ENCODE data around the gene RGR. TPM values are rescaled to one million over a fixed set of nuclear protein-coding genes. Genes with fewer than 3 reads are reported as not detected.

The RGR gene
- total RNA-seq, 1 experiment from 2014 or later, result not detected

GRCh38 chr10:84294766-84295447, 50.1 kb downstream of the RGR start:
- ATAC-seq (no peak), DNase-seq (ENCODE audit: low read depth, low spot score) (no peak)
- intact Hi-C loops (cut with micrococcal nuclease; ENCODE audit: unreplicated experiment), result no loop called here
- Histone ChIP-seq H3K9me3 (ENCODE audit: control insufficient read depth, insufficient read depth, low read depth, low read length) (no peaks in the 10 kb centered on the region), H3K27ac (ENCODE audit: low read length) (no peak overlapping the region), H3K27me3 (ENCODE audit: control insufficient read depth, insufficient read depth, low read length) (peaks cover 3% of the 10 kb centered on the region; the same call in 1 of the 2 replicates), H3K4me1 (ENCODE audit: control insufficient read depth, insufficient read depth, low read length) (no peaks in the 10 kb centered on the region), H3K36me3 (ENCODE audit: control insufficient read depth, insufficient read depth, low read length) (no peaks in the 10 kb centered on the region), H3K4me3 (ENCODE audit: low read depth in 2 of 2, low read length in 2 of 2) (no peak overlapping the region)
- CTCF ChIA-PET, result no interaction called here
- in situ Hi-C loops (cut with HindIII; ENCODE audit: low pct_unique_long_range_greater_than_20kb, low sequenced_read_pairs), result no loop called here
- no peak for TF ChIP-seq CTCF (IDR thresholded peaks at IDR 0.05)
- no peak for TF ChIP-seq TCF7L2 (IDR thresholded peaks at IDR 0.05; ENCODE audit: low read depth, low read length)
- TF ChIP-seq SIN3A (IDR thresholded peaks at IDR 0.05; ENCODE audit: borderline replicate concordance, insufficient read depth, low read depth, low read length), result no peak
- no peak for TF ChIP-seq REST (IDR thresholded peaks at IDR 0.05; ENCODE audit: insufficient read depth in 1 of 2, low read depth in 2 of 2, low read length in 1 of 2)
- no peak for TF ChIP-seq POLR2AphosphoS5 (IDR thresholded peaks at IDR 0.05; ENCODE audit: low read depth, low read length)
- BruUV-seq (replicated peaks), result no TSS peak
- POLR2A ChIA-PET, result interaction anchor here (0.6 kb wide), 1 partner anchor 16 kb away, joined by 3 read pairs; no protein-coding TSS in a partner anchor

GRCh38 chr10:84296091-84296981, 51.5 kb downstream of the RGR start:
- ATAC-seq (peak; percentile 53; the same call in 1 of the 2 replicates), DNase-seq (ENCODE audit: low read depth, low spot score) (no peak)
- no peak overlapping the region for H3K4me3 ChIP-seq (ENCODE audit: low read depth in 2 of 2, low read length in 2 of 2)

More at GRCh38 chr10:84296091-84296981, 51.5 kb downstream of the RGR start:
- no TSS peak for BruUV-seq (replicated peaks)
- Histone ChIP-seq H3K9me3 (ENCODE audit: control insufficient read depth, insufficient read depth, low read depth, low read length) (no peaks in the 10 kb centered on the region), H3K27me3 (ENCODE audit: control insufficient read depth, insufficient read depth, low read length) (peaks cover 3% of the 10 kb centered on the region; the same call in 1 of the 2 replicates), H3K27ac (ENCODE audit: low read length) (no peak overlapping the region), H3K4me1 (ENCODE audit: control insufficient read depth, insufficient read depth, low read length) (no peaks in the 10 kb centered on the region), H3K36me3 (ENCODE audit: control insufficient read depth, insufficient read depth, low read length) (no peaks in the 10 kb centered on the region)
- POLR2A ChIA-PET, result no interaction called here
- TF ChIP-seq TCF7L2 (IDR thresholded peaks at IDR 0.05; ENCODE audit: low read depth, low read length) (no peak), POLR2AphosphoS5 (IDR thresholded peaks at IDR 0.05; ENCODE audit: low read depth, low read length) (no peak), SIN3A (IDR thresholded peaks at IDR 0.05; ENCODE audit: borderline replicate concordance, insufficient read depth, low read depth, low read length) (no peak), REST (IDR thresholded peaks at IDR 0.05; ENCODE audit: insufficient read depth in 1 of 2, low read depth in 2 of 2, low read length in 1 of 2) (no peak), CTCF (IDR thresholded peaks at IDR 0.05) (no peak)
- CTCF ChIA-PET, result no interaction called here
- intact Hi-C loops (cut with micrococcal nuclease; ENCODE audit: unreplicated experiment) (no loop called here), in situ Hi-C loops (cut with HindIII; ENCODE audit: low pct_unique_long_range_greater_than_20kb, low sequenced_read_pairs) (no loop called here)
